HG03066 (cell line): ENCODE data around the gene AFTPH.

Source experiments
- ATAC-seq: cut with Tn5 transposase; IDR thresholded peaks from one replicate; pipeline ENCODE4 v1.9.1; 2021; ENCODE audit warnings: low read depth; ENCODE audit not compliant: unreplicated experiment

AFTPH gene, protein sequence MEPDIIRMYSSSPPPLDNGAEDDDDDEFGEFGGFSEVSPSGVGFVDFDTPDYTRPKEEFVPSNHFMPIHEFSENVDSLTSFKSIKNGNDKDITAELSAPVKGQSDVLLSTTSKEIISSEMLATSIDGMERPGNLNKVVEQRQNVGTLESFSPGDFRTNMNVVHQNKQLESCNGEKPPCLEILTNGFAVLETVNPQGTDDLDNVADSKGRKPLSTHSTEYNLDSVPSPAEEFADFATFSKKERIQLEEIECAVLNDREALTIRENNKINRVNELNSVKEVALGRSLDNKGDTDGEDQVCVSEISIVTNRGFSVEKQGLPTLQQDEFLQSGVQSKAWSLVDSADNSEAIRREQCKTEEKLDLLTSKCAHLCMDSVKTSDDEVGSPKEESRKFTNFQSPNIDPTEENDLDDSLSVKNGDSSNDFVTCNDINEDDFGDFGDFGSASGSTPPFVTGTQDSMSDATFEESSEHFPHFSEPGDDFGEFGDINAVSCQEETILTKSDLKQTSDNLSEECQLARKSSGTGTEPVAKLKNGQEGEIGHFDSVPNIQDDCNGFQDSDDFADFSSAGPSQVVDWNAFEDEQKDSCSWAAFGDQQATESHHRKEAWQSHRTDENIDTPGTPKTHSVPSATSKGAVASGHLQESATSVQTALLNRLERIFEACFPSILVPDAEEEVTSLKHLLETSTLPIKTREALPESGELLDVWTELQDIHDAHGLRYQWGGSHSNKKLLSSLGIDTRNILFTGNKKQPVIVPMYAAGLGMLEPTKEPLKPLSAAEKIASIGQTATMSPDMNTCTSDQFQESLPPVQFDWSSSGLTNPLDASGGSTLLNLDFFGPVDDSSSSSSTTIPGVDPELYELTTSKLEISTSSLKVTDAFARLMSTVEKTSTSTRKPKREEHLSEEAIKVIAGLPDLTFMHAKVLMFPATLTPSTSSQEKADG

DNA sequence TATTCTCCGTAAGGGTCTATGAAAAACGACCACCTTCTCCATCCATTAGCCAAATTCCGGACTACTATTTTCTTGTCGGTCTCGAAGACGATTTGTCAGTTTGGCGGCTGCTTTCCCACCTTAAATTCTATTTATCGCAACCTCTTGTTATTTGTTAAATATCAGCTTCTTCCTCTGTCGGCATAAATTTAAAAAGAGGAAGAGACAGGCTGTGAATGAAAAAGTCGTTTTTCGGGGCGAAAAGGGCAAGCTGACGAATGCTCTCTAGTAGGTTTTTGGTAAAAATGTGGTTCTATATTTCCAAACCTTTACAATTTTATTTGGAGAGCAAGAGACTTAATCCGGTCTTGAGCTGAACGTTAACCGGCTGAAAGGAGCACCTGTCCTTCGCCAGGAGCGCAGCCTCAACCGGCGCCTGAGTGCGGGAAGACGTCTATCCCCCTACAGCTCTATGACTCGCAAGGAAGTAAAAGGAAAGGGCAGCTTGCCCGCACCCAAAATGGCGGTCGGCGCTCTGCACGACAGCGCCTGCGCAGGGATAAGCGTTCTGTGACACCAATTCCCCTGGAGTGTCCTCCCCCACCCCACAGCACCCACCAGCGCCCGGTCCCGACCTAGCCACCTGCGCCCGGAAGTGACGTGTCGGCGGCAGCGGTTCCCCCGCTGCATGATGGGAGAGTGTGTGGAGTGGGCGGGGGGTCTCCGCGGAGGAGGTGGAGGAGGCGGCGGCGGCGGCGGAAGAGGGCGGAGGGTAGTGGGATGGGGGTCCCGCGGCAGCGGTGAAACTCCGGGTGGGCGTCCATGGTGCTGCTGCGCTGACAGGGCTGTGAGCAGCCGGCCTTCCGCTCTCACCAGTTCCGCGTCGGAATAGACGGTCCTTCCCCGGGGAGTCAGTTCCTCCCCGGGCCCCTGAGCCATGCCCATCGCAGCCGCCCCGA lies at the start of gene AFTPH:
AFTPH (plus strand) TSS at position 663 of the 938 bp plus-strand sequence. CDS start 27,147 bp downstream, outside the sequence.
- peak; percentile 77 for ATAC-seq

DNA sequence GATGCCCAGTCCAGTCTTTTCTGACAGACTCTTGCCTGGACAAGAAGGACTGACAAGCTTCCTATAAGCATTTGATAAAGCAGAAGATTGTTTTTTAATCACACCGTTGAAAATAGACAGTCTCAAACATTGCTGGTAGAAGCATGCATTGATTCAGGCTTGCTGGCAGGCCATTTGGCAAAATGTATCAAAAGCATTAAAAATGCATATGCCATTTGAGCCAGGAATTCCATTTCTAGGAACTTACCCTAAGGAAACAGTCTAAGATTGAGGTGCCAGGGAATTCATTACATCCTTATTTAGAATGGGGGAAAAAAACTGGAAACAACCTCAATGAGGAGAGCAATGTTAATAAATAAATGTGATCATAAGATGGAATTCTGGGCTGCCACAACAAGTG lies 49.5 kb upstream of the AFTPH start:
- no peak for ATAC-seq

DNA sequence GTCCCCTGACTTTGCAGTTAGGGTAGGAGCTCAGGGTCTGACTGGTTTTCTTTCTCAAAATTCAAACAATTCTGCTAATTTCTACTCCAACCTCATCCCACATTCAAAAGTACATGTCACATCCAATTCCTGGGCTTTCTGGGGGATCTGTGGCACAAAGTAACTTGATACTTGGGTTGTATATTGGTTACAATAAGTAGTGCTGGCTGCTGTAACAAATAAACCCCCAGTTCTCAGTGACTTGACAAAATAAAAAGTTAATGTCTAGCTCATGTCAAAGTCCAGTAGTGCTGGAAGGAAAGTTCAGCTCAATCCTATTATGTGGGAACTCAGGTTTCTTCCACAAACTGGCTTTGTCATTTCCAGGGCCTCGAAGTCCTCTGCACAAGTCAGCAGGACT lies 47.1 kb upstream of the AFTPH start:
- ATAC-seq, result no peak

DNA sequence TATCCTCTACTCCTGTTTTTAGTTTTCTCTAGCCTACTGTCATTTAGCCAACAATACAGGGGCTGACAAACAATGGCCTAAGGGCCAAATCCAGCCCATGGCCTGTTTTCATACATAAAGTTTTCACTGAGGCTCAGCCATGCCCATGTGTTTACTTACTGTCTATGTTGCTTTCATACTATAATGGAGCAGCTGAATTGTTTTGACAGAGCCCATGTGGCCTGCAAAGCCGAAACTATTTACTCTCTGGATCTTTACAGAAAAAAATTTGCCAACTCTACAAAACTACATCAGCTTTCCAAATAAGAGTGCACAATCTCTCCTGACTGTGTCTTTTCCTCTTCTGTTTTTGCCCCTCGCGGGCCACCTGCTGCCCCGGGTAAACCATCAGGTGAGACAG lies 46.1 kb upstream of the AFTPH start:
- ATAC-seq, result no peak

DNA sequence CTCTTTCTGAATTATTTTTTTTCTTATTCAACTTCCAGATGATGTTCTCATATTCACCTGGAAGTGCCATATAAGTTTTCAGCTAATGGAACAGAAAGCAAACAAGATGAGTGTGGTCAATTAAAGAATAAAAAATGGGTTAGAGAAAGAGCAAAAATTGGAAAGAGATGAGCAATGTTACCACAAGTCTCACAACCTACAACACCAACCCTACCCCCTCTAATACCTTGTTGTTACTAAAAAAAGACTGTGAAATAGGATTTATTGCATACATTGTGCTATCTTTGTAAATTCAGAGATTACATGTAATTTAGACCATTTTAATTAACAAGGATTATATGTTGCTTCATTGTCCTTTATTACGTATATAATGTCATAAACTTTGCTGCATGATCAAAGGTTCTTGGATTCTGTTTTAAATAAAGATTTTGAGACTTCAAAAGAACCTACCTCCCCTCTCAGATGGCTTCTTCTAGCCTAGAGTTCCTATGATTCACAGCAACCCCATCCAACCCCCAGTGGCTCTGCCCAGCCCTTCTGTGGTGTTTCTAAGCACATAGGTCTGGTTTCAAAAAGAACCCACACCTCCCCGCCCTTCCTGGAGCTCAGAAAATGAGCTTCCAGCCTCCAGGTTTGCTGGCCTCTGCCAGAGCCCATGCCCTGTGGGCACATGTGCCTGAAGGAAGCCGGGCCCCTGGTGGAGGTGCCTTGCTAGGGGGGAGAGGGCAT lies 45.5 kb upstream of the AFTPH start:
- no peak for ATAC-seq

DNA sequence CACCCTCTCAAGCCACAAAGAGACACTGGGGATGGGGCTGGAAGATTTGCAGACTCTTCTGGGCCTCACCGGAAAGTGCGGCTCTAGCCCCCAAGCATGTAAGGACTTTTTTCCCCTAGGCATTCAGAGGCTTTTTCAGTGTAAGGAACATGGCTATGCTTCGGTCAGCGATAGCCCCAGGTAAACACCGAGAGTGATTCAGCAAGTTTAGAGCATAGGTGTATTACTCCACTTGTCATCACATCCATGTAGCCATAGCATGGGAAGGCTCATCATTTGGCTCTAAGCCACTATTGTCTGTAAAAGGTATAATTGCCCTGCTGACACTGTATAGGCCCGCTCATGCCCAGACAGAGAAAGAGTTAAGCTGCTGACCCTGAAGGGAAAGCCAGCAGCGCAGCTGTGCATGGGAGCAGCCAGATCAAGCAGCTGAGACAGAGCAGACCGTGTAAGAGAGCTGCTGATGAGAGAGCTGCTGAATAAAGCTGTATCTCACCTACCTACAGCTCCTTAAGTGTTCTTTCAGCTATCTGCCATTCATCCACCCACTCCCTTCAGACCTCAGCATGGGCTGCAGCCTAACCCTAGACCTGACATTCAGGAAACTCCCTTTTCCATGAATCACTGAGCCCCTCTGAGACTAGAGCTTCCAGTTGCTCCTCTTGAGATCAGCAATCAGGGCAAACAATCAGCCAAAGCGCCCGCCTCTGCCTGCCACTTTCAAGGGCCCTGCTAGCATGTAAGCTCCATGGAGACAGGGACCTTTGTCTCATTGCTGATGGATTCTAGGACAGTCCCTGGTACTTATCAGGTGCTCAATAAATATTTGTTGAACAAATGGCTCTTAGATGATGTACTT lies 44.6 kb upstream of the AFTPH start:
- no peak for ATAC-seq

DNA sequence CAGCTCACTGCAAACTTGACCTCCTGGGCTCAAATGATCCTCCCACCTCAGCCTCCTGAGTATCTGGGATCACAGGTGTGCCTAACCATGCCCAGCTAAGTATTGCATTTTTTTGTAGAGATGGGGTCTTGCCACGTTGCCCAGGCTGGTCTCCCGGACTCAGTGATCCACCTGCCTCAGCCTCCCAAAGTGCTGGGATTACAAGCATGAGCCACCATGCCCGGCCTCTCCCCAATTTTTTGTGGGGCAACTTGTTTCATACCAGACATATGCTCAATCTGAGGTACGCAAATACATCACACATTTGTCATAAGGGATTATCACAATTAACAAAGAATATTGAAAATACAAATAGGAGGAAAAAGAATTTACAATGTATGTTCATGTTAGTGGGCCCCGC lies 42.5 kb upstream of the AFTPH start:
- ATAC-seq, result no peak

DNA sequence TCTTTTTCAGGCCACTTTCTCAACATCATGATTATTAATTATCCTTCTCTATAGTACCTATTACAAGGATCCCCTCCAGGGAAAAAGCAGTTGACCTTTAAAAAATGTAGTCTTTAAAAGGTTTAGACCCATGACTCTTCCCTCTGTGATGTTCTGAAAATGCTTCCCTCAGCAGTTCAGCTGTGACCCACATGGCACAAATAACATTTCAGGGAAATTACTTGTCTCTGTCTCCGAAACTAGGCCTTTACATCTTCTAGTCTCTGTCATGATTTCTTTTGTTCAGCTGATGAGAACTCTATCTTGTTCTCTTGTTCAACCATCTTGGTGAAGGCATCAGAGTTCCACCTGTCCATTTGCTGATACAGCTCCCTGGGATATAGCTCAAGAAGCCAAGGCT lies 41.9 kb upstream of the AFTPH start:
- no peak for ATAC-seq

DNA sequence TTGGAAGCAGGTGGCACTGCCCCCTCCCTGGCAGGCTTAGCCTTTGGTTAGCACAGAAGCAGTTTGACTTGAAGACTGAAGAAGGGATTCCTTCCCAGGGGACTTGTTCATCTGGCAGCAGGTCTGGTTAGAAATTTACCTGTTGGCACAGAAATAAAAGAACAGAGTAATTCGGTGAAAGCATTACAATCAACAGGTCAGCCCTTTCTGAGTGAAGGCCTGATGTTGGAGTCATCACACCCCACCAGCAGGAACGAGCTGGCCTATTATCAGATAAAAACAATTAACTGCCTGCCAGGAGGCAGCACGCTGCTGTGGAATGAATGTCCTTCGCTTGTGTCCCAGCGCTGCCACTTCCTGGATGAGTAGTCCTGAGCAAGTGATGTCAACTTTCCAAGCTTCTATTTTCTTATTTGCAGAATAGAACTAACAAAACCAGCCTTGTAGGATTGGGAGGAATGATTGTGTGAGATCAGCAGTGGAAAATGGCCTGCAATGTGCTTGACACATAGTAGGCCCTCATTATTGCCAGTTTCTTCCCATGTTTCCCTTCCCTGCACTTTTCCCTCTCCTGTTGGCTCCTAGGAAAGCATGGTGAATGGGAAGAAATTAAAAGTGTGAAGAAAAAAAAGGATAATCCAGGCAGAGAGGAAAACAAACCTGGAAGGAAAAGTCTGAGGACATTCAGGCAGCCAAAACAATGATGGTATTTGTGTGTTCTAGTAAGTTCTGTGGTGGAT lies 41.2 kb upstream of the AFTPH start:
- no peak for ATAC-seq

DNA sequence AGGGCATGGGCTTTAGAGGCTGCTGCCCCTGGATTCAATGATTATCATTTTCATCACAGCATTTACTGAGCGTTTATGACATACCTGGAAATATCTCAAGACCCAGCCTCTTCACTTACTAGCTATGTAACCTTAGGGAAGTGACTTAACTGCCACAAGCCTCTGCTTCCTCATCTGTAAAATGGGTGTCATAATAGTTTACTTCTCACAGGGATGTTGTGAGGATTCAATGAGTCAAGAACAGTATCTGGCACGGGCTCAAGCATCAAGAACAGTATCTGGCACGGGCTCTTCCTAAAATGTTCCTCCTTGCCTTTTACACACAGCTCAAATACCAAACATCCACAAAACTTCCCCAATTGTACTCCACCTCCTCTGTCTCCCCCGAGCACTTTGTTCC lies 38.8 kb upstream of the AFTPH start:
- ATAC-seq, result no peak

DNA sequence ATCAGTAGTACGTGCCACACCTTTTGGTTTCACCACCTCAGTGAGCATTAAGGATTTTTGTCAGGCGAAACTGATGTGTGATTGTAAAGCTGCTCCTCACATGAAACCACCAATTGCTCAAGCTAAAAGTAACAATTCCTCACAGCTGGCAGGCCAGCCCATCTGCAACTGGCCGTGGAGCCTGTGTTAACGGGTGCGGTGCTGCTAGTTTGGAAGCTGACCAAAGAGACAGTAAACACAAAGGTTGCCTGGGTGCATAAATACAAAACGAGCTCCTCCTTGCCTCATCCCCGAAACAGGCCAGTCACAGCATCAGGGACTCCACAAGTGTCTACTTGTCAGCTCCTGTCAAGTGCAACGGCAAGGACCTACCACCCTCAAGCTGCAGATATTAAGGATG lies 38.2 kb upstream of the AFTPH start:
- no peak for ATAC-seq

DNA sequence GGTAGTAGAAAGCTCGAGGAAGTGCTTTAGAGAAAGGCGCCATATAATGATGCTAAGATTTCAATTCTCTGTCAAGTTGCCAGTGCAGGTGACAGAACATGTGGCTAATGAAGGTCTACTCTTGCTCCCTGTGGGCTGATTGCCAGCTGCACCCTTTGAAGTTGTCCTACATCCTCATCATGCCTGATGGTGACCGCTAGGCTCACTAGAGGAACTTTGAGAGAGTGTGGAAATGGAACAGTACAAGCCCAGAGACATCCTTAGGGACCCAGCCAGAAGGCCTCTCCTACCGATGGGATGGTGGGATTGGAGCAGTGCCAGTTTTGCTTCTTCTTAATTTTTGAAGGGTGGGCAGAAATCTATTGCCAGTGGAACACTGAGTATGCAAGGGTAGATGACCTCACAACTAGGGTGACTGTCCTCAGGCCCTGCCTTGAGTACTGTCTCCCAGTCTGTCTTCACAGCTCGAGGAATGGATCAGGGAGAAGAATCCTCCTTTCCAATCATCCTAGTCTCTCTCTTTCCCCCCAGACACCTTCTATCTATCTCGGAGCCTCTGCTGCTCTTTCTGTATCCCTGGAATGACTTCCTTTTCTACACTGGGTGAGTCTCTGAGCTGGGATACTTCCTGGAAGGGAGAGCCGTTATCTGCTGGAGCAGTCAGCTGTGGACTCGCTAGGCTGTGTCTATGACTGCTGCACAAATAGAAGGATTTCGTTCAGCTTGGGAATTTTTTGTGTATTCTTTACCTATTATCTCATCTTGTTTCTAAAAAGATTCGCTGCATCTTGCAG lies 36.7 kb upstream of the AFTPH start:
- no peak for ATAC-seq

DNA sequence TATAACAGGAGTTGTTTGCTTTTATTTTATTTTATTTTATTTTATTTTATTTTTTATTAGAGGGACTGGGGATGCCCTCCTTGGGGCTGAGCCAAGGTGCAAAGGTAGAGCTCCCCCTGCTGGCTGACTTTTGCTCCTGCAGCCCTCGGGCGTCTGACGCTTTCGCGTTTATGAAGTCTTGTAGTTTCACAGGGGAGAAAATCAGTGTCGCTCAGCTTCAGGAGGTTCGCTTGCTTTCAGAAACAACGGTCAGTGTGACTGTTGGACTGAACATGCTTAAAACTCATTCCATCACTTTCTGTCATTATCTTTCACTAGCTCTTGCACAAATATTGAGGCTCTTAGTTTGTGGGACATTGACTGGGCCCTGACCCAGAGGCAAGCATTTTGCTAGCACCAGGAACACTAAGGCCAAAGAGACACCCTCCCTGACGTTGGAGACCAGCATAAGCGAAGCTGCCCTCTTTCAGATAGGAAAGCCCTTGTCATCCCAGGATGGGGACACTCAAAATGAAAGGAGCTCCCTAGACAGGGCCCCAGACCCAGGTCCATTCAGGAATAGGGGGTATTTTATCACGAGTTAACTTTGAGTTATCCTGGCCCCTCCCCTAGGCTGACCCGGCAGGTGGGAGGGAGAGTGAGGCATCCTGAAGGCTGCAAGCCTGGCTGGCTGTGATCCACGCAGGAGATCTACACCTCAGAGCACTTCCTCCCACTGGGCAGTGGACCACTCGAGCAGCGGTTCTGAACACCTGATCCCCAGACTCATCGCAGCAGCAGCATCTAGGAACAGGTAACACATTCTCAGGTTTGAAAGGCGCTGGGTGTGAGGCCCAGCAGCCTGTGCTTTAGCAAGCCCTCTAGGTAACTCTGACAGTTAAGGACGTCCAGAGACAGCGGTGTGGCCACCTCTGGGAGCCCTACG lies 35.8 kb upstream of the AFTPH start:
- no peak for ATAC-seq

DNA sequence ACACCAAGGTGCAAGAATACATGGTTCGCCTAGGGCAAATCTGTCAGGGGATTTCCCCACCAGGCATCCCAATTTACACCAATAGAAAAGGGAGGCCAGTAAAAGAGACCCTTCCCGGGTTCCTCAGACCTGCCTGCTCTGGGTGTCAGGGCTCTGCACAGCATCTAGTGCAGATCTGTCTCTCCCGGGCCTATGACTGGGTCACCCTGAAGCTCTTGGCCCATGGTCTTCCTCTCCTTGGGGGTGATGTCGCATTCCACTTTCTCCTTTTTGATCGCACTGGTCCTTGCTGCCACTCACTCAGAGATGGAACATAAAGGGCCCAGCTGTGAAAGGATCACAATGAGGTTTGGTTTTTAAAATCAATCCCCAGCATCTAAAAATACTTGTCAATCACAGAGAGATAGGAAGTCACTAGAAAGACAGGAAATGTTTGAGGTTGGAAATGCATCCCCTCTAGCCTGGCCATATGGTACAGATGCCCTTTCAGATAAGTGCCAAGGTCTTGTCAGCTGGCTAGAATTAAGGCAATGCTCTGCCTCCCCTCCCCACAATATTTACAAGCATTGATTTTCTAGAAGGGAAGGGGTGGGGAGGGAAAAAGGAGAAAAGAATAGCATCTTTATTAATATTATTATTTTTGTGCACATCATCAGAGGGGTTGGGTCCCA lies 34.9 kb upstream of the AFTPH start:
- ATAC-seq, result no peak

DNA sequence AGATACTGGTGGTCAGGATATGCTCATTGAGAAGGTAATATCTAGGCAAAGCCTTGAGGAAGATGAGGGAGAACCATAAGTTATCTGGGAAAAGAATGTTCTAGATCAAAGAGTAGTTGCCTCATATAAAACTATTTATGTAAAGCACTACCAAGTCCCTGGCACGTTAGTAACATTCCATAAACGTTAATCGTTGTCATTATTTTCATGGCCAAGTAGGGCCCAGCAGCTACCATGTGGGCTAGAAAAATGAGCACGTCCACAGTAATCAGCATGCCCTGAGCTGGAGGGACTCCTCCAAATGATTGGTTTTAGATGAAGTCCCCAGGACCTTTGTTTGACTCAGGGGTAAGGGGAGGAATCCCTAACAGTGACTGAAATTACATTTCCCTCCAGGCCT lies 32.7 kb upstream of the AFTPH start:
- ATAC-seq, result no peak

DNA sequence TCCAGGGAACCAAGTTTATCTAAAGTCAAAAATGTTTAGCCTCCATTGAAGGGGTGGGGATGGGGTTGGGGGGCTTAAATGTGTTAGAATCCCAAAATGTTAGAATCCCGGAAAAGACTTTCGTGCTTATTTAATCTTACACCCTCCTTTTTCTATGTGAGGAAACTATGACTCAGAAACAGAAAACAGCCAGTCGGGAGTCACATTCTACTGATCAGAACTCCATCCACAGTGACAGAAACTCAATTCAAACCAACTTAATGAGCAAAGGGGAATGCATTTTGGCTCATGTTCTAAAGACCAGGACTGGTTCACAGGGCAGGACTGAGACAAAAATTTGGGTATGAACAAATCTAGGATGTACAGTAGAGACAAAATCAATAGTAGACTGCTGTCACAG lies 31.9 kb upstream of the AFTPH start:
- no peak for ATAC-seq
